Kidney (tissue), 14 donors: ENCODE data around the gene CHST3. TPM values are rescaled to one million over a fixed set of nuclear protein-coding genes. Genes with fewer than 3 reads are reported as not detected.

Experiments used
- DNase-seq, 5 donors: peaks; one replicate each; pipeline ENCODE4 v3.0.0-alpha.2; 2013 to 2020
- FAIRE-seq: peaks from 2 replicates; lab custom pipeline; 2012; peaks lifted over from hg19 to GRCh38; lab: Jason Lieb, UNC
- H3K27ac ChIP-seq, 2 donors: one replicate each; pipeline ENCODE4 v1.7.0; 2013; ENCODE audit warnings: low read depth in 2 of 2, low read length in 2 of 2, inconsistent platforms in 1 of 2
- H3K27me3 ChIP-seq: one replicate; pipeline ENCODE4 v1.7.1; 2013; ENCODE audit warnings: low read length, inconsistent platforms; ENCODE audit not compliant: control insufficient read depth, insufficient read depth
- H3K36me3 ChIP-seq, 3 donors: one replicate each; pipeline versions ENCODE4 v1.7.0 to v1.7.1; 2013; ENCODE audit warnings: low read length in 3 of 3, control low read depth in 1 of 3, inconsistent platforms in 1 of 3; ENCODE audit not compliant: insufficient read depth in 3 of 3, control insufficient read depth in 2 of 3
- H3K4me1 ChIP-seq, 3 donors: one replicate each; pipeline versions ENCODE4 v1.7.0 to v1.7.1; 2013; ENCODE audit warnings: low read length in 3 of 3, inconsistent platforms in 1 of 3, low read depth in 1 of 3; ENCODE audit not compliant: control insufficient read depth in 2 of 3, insufficient read depth in 2 of 3
- H3K4me3 ChIP-seq, 3 donors: one replicate each; pipeline versions ENCODE4 v1.7.0 to v1.8.1; 2013; ENCODE audit warnings: low read length in 3 of 3, control low read depth in 1 of 3, inconsistent platforms in 1 of 3
- H3K9ac ChIP-seq, 3 donors: one replicate each; pipeline versions ENCODE4 v1.7.0 to v1.7.1; 2013; ENCODE audit warnings: low read length in 3 of 3, control low read depth in 1 of 3, inconsistent platforms in 1 of 3
- H3K9me3 ChIP-seq, 3 donors: one replicate each; pipeline versions ENCODE4 v1.7.0 to v1.7.1; 2013; ENCODE audit warnings: low read length in 3 of 3, control low read depth in 1 of 3, inconsistent platforms in 1 of 3; ENCODE audit not compliant: control insufficient read depth in 2 of 3, insufficient read depth in 1 of 3
- intact Hi-C: fragments of 100-400 bp; cut with DNase I; formaldehyde crosslinking; loops from one replicate; pipeline ENCODE4 v1.11.1; 2022
- polyA plus RNA-seq: library from polyadenylated mRNA; stranded (reverse); fragments of 350-450 nt; fragmentation: Illumina TruSeq; extraction: RNeasy Lipid Tissue Mini Kit (QIAGEN cat#74804); gene quantifications from one replicate; pipeline ENCODE4 v1.2.3, GENCODE V29; 2014; ENCODE audit warnings: low read depth, low replicate concordance; ENCODE audit not compliant: insufficient read depth
- total RNA-seq: library from RNA; stranded (reverse); fragmentation: NEBNext Ultra II Directional; extraction: Animal tissue kit (Norgen Biotek cat#: 25700); gene quantifications from one replicate; pipeline ENCODE4 v1.2.1, GENCODE V29; 2021
- TF ChIP-seq, protein P1 (sequence below): IDR thresholded peaks from 3 replicates; pipeline ENCODE4 v1.5.1; 2012; ENCODE audit warnings: mild to moderate bottlenecking, moderate library complexity, borderline replicate concordance; ENCODE audit not compliant: insufficient read depth; ENCODE audit errors: extremely low read depth
- donor health status: control.
- donor health status: control.
- donor health status: control.
- donor health status: control.
- donor health status: control.
- donor health status: DM: yes; HTN: yes; CAD: no.
- donor health status: Normal renal cell carcinoma (clear cell type).

CHST3 gene
- total and polyA plus RNA-seq, 2 donors from 2014 or later, result 9.1 to 31.5 TPM

DNA sequence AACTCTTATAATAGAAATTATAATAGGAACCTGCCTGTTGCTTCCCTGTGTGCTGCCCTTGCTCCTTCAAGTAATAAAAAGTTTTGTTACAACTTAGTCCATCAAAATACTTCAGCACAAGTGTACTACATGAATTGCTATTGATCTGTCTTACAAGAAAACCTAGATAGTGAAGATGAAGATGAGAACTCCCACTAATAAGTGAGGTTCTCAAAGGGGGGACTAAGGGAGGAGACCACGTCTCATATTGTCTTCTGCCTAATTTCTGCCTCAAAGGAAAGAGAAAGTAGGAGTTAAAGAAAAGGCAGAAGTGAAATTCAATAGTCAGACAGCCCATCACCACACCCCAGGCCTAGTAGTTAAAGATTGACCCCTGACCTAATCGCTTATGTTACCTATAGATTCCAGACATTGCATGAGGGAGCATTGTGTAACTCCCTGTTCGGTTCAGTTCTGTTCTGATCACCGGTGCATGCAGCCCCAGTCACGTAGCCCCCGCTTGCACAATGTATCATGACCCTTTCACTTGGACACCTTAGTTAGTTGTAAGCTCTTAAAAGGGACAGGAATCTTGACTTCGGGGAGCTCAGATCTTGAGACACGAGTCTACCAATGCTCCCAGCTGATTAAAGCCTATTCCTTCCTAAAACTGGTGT lies 18.2 kb upstream of the CHST3 start:
- Histone ChIP-seq H3K4me3 (no peak overlapping the region), H3K27me3 (no peaks in the 10 kb centered on the region), H3K4me1 (peaks cover 0 to 8% (median 0%) of the 10 kb centered on the region in 3 donors), H3K9ac (no peak overlapping the region), H3K9me3 (peaks cover 0 to 33% (median 0%) of the 10 kb centered on the region in 3 donors), H3K27ac (no peak overlapping the region), H3K36me3 (no peaks in the 10 kb centered on the region)
- TF ChIP-seq, protein P1, sequence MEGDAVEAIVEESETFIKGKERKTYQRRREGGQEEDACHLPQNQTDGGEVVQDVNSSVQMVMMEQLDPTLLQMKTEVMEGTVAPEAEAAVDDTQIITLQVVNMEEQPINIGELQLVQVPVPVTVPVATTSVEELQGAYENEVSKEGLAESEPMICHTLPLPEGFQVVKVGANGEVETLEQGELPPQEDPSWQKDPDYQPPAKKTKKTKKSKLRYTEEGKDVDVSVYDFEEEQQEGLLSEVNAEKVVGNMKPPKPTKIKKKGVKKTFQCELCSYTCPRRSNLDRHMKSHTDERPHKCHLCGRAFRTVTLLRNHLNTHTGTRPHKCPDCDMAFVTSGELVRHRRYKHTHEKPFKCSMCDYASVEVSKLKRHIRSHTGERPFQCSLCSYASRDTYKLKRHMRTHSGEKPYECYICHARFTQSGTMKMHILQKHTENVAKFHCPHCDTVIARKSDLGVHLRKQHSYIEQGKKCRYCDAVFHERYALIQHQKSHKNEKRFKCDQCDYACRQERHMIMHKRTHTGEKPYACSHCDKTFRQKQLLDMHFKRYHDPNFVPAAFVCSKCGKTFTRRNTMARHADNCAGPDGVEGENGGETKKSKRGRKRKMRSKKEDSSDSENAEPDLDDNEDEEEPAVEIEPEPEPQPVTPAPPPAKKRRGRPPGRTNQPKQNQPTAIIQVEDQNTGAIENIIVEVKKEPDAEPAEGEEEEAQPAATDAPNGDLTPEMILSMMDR, result no peak
- intact Hi-C loops, result no loop called here
- no peak for DNase-seq
- FAIRE-seq, result no peak

DNA sequence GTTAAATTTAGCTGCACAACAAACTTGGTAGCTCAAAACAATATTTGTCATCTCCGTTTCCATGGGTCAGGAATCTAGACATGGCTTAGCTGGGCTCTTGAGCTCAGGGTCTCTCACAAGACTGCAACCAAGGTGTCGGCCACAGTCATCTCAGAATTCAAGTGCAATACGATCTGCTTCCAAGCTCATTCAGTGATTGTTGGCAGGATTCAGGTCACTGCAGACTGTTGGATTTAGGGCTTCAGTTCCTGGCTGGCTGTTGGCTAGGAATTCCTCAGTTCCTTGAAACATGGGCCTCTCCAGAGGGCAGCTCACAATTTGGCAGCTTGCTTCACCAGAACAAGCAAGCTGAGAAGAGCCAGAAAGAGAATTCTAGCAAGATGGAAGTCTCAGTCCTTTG lies 17.5 kb upstream of the CHST3 start:
- Histone ChIP-seq H3K36me3 (no peaks in the 10 kb centered on the region), H3K9me3 (peaks cover 0 to 33% (median 0%) of the 10 kb centered on the region in 3 donors), H3K27me3 (no peaks in the 10 kb centered on the region), H3K27ac (no peak overlapping the region), H3K4me1 (peaks cover 0 to 8% (median 0%) of the 10 kb centered on the region in 3 donors), H3K9ac (no peak overlapping the region), H3K4me3 (no peak overlapping the region)
- intact Hi-C loops, result no loop called here
- TF ChIP-seq, protein P1, result no peak
- DNase-seq (no peak), FAIRE-seq (no peak)

DNA sequence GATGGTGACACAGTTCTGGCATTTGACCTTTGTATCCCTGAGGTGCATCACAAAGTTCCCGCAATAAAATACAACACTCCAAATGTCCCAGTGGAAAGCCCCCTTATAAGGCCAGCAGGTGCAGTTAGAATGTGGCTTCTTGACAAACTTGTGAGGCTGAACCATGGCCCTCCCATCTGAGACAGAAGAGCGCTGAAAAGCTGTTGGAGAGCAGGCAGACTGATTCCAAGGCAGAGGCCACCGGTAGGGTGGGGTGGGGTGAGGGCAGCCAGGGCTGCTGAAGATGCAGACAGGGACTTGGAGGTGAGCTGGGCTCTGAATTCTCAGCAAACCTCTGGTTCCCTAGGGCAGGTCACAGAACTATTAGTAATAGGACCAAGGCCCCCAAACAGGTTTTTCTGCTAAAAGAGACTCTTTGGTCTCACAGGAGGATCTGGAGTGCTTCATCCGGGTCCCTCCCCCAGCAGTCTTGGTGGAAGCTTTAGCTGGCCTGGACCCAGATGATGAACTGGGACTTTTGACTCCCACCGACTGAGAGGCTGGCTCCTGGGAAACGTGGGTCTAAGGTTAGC lies 15.6 kb upstream of the CHST3 start:
- no peak overlapping the region for H3K9ac ChIP-seq
- FAIRE-seq (no peak), DNase-seq (no peak)
- no peaks in the 10 kb centered on the region for H3K36me3 ChIP-seq
- TF ChIP-seq, protein P1, result no peak
- H3K27me3 ChIP-seq, result no peaks in the 10 kb centered on the region
- H3K4me1 ChIP-seq, result peaks cover 0 to 8% (median 0%) of the 10 kb centered on the region in 3 donors
- H3K4me3 ChIP-seq, result no peak overlapping the region
- no peak overlapping the region for H3K27ac ChIP-seq
- peaks cover 0 to 33% (median 0%) of the 10 kb centered on the region in 3 donors for H3K9me3 ChIP-seq
- intact Hi-C loops, result no loop called here
